Upper lobe of right lung (tissue), 1 donor: Measurements from ENCODE around the gene LIN28B. TPM values are rescaled to one million over a fixed set of nuclear protein-coding genes. Genes with fewer than 3 reads are reported as not detected.

Source experiments
- ATAC-seq: fragments of 200-7000 bp; cut with Tn5 transposase; one replicate; pipeline ENCODE4 v1.9.1; 2020; ENCODE audit warnings: mild to moderate bottlenecking, moderate library complexity
- DNase-seq: peaks from one replicate; pipeline ENCODE4 v3.0.0-alpha.2; 2020
- H3K27ac ChIP-seq: fragments of 200-600 bp; one replicate; pipeline ENCODE4 v1.8.0; 2022
- H3K27me3 ChIP-seq: fragments of 200-600 bp; one replicate; pipeline ENCODE4 v1.8.0; 2022; ENCODE audit warnings: mild to moderate bottlenecking
- H3K36me3 ChIP-seq: fragments of 200-600 bp; one replicate; pipeline ENCODE4 v1.8.0; 2022
- H3K4me1 ChIP-seq: fragments of 200-600 bp; one replicate; pipeline ENCODE4 v1.8.0; 2022
- H3K4me3 ChIP-seq: fragments of 200-600 bp; one replicate; pipeline ENCODE4 v1.8.0; 2022; ENCODE audit warnings: mild to moderate bottlenecking
- H3K9me3 ChIP-seq: fragments of 200-600 bp; one replicate; pipeline ENCODE4 v1.8.0; 2022
- CTCF ChIP-seq: fragments of 200-600 bp; IDR thresholded peaks from one replicate; pipeline ENCODE4 v1.8.0; 2022; ENCODE audit warnings: antibody characterized with exemption
- intact Hi-C: fragments of 100-400 bp; cut with DNase I; formaldehyde crosslinking; loops from one replicate; pipeline ENCODE4 v1.11.0; 2022
- total RNA-seq: library from RNA; stranded (reverse); fragmentation: NEBNext Ultra II Directional; extraction: Animal tissue kit (Norgen Biotek cat#: 25700); gene quantifications from one replicate; pipeline ENCODE4 v1.2.1, GENCODE V29; 2021
- donor health status: DM: no; HTN: yes; CAD: no; lungs with severe emphysema.

Gene LIN28B
- total RNA-seq, 1 donor from 2014 or later, result not detected

DNA sequence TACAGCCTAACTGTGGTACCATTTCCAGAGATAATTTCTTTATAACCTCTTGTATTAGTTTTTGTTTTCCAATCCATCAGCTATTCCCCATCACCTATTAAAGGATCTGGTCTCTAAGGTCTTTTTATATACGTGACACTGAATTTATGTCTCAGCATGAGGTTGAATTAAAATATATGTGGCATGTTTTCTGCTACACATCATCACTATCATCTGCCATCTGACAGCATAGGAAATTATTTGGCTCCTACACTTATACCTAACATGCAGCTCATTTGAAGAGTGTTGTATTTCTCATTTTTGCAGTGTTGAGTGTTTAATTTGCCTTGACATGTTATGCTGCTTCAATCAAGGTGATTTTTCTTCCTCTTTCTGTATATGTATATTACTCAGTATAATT lies 100.3 kb downstream of the LIN28B start:
- no peak for ATAC-seq
- H3K27me3 ChIP-seq, result no peaks in the 10 kb centered on the region
- H3K36me3 ChIP-seq, result no peaks in the 10 kb centered on the region
- intact Hi-C loops, result no loop called here
- H3K4me3 ChIP-seq, result no peak overlapping the region
- no peak overlapping the region for H3K27ac ChIP-seq
- DNase-seq, result no peak
- no peaks in the 10 kb centered on the region for H3K9me3 ChIP-seq
- no peak for TF ChIP-seq CTCF
- no peaks in the 10 kb centered on the region for H3K4me1 ChIP-seq

DNA sequence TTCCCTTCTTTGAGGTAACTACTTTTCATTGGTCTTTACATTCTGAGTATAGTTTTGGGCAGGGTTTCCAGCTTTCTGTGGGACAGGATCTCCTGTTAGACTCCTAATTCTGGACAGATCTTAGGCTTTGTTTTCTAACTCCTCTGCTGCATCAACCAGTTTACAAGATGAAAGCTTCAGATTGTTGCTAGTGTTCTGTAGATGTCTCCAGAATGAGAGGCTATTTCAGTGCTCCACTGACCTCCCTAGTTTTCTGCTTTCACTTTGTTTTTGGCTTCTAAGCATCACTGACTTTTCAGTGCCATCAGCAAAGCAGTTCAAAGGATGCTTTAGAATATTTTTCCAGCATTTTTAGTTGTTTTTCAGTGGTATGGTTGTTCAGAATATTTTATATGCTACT lies 101.4 kb downstream of the LIN28B start:
- Histone ChIP-seq H3K36me3 (no peaks in the 10 kb centered on the region), H3K27me3 (no peaks in the 10 kb centered on the region), H3K9me3 (no peaks in the 10 kb centered on the region), H3K4me1 (no peaks in the 10 kb centered on the region), H3K27ac (no peak overlapping the region), H3K4me3 (no peak overlapping the region)
- intact Hi-C loops, result no loop called here
- ATAC-seq (no peak), DNase-seq (no peak)
- TF ChIP-seq CTCF, result no peak

- TF ChIP-seq CTCF, result no peak
- DNase-seq (no peak), ATAC-seq (no peak)
- no peak overlapping the region for H3K27ac ChIP-seq
- H3K27me3 ChIP-seq, result no peaks in the 10 kb centered on the region
- H3K36me3 ChIP-seq, result no peaks in the 10 kb centered on the region
- intact Hi-C loops, result no loop called here
- H3K4me3 ChIP-seq, result no peak overlapping the region
- no peaks in the 10 kb centered on the region for H3K9me3 ChIP-seq
- H3K4me1 ChIP-seq, result no peaks in the 10 kb centered on the region
These were observed 101.9 kb downstream of the LIN28B start for GRCh38 chr6:105058846-105059245.

DNA sequence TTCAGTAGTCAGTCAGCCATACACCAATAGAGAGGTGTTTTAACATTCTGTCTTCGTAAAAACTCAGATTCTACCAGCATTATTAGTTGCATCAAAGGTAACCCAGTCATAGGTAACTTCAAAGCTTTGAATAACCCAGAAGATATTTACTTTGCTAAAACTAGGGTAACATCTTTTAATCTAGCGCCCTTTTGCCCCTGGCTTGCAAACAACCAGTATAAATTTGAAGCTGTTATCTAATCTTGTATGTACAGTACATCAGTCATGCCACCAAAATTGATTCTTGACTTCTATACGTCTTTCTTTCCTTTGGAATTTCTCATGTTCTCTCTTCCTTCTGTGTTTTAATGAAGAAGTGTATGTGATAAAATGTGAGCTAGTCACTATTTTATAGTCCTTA lies 109.3 kb downstream of the LIN28B start:
- intact Hi-C loops, result no loop called here
- Histone ChIP-seq H3K4me3 (no peak overlapping the region), H3K9me3 (no peaks in the 10 kb centered on the region), H3K27me3 (peaks cover 5% of the 10 kb centered on the region), H3K27ac (no peak overlapping the region), H3K4me1 (no peaks in the 10 kb centered on the region), H3K36me3 (no peaks in the 10 kb centered on the region)
- no peak for DNase-seq
- ATAC-seq, result no peak
- no peak for TF ChIP-seq CTCF

GRCh38 chr6:105066836-105067235 lies 109.9 kb downstream of the LIN28B start:
- intact Hi-C loops, result no loop called here
- no peak for TF ChIP-seq CTCF
- Histone ChIP-seq H3K4me1 (no peaks in the 10 kb centered on the region), H3K36me3 (no peaks in the 10 kb centered on the region), H3K27ac (no peak overlapping the region), H3K27me3 (peaks cover 5% of the 10 kb centered on the region), H3K4me3 (no peak overlapping the region), H3K9me3 (no peaks in the 10 kb centered on the region)
- DNase-seq (no peak), ATAC-seq (no peak)

DNA sequence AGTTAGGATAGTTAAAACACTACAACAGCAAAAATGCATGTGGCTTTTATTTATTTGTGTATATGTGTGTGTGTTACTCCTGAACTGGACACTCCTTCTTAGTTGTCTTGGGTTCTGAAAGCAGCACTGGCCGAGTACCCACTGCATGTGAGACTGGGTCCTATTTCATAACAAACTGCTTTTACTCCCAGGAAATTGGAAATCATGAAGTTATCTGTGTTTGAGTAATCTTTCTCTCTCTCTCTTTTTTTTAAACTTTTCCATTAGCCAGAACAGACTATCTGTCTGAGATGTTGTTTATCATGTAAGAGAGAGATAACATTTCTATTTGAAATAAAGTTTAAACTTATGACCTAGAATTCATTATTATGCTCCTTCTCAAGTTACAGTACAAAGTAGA lies 110.4 kb downstream of the LIN28B start:
- TF ChIP-seq CTCF, result no peak
- DNase-seq (no peak), ATAC-seq (no peak)

More for the DNA sequence above, 110.4 kb downstream of the LIN28B start:
- H3K27ac ChIP-seq, result no peak overlapping the region
- peaks cover 5% of the 10 kb centered on the region for H3K27me3 ChIP-seq
- H3K36me3 ChIP-seq, result no peaks in the 10 kb centered on the region
- intact Hi-C loops, result no loop called here
- H3K4me1 ChIP-seq, result no peaks in the 10 kb centered on the region
- no peaks in the 10 kb centered on the region for H3K9me3 ChIP-seq
- H3K4me3 ChIP-seq, result no peak overlapping the region
